ENCODE measurements around the gene RAB40C. TPM values are rescaled to one million over a fixed set of nuclear protein-coding genes. Genes with fewer than 3 reads are reported as not detected.
A peak's percentile ranks its signal among the peaks of the same experiment; 100 is the strongest.

Gene RAB40C
- total RNA-seq, 1 experiment from 2014 or later, result 22.5 TPM

DNA sequence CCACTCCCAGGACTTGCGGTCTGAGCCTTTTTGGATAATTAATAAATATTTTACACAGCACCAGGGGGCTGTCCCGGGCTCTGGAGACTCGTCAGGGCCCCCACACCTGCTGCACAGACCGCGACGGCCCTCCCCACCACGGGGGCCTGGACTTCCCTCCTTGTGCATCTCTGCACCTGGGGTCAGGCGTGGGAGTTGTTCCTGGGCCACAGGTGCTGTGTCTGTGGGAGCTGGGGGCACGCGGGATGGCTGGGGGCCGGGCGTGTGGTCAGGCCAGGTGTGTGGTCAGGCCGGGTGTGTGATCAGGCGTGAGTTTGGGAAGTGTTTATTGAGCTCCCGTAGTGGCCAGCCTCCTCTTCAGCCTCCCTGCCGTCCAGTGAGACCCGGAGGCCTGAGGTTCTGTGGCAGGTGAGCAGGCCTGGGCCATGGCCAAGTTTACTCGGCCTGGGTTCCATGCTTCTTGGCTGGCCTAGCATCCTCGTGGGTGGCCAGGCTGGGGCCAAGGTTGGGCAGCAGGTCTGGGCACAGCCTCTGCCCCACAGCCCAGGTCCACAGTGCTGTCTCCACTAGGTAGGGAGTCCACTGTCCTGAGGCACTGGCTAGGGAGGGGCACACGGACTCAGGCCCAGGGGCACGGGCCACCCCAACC is 88.5 kb downstream of the RAB40C start (continued):
- TF ChIP-seq, protein P1, sequence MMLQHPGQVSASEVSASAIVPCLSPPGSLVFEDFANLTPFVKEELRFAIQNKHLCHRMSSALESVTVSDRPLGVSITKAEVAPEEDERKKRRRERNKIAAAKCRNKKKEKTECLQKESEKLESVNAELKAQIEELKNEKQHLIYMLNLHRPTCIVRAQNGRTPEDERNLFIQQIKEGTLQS (CRISPR knock-in tag; conservative IDR thresholded peaks at IDR 0.05), result no peak
- TF ChIP-seq, protein P2, sequence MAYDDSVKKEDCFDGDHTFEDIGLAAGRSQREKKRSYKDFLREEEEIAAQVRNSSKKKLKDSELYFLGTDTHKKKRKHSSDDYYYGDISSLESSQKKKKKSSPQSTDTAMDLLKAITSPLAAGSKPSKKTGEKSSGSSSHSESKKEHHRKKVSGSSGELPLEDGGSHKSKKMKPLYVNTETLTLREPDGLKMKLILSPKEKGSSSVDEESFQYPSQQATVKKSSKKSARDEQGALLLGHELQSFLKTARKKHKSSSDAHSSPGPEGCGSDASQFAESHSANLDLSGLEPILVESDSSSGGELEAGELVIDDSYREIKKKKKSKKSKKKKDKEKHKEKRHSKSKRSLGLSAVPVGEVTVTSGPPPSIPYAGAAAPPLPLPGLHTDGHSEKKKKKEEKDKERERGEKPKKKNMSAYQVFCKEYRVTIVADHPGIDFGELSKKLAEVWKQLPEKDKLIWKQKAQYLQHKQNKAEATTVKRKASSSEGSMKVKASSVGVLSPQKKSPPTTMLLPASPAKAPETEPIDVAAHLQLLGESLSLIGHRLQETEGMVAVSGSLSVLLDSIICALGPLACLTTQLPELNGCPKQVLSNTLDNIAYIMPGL (CRISPR knock-in tag; IDR thresholded peaks at IDR 0.05), result no peak; the same call in 1 of the 2 replicates
- no peak for TF ChIP-seq NFE2L1 (CRISPR knock-in tag; IDR thresholded peaks at IDR 0.05)

Small RNA genes lying within 50 kb of the gene (microRNA-seq; reads per million reads assigned to microRNA genes)
- gene MIR3176 (ENCODE audit: borderline number of aligned reads), result 40.5 reads per million, percentile 50 among the genes with 10 or more reads in this experiment

Other genes with a start within 250 kb of the RAB40C start
- gene AXIN1, start 237.3 kb upstream of the RAB40C start, total RNA-seq (2021), result 48.0 to 50.3 TPM (median 48.9 TPM) in 3 replicates
- 119 to 144 TPM (median 140 TPM) in 3 replicates for gene MRPL28, start 219.5 kb upstream of the RAB40C start, total RNA-seq (2021)
- 104 to 108 TPM (median 107 TPM) in 3 replicates for gene PGAP6, start 208.1 kb upstream of the RAB40C start, total RNA-seq (2021)
- 467 to 550 TPM (median 535 TPM) in 3 replicates for gene NME4, start 192.9 kb upstream of the RAB40C start, total RNA-seq (2021)
- gene DECR2, start 188.2 kb upstream of the RAB40C start, total RNA-seq (2021), result 37.8 to 43.6 TPM (median 40.7 TPM) in 3 replicates
- 37.1 to 38.6 TPM (median 37.9 TPM) in 3 replicates for gene RAB11FIP3, start 164.4 kb upstream of the RAB40C start, total RNA-seq (2021)
- gene CAPN15, start 62.4 kb upstream of the RAB40C start, total RNA-seq (2021), result 89.3 to 110 TPM (median 93.8 TPM) in 3 replicates
- 0.72 to 1.1 TPM (median 0.94 TPM) in 3 replicates for gene PRR35, start 29.7 kb upstream of the RAB40C start, total RNA-seq (2021)
- gene NHLRC4, start 23.1 kb upstream of the RAB40C start, total RNA-seq (2021), result 0.76 to 0.92 TPM (median 0.87 TPM) in 3 replicates
- 57.7 to 63.7 TPM (median 60.8 TPM) in 3 replicates for gene PIGQ, start 20.1 kb upstream of the RAB40C start, total RNA-seq (2021)
- 12.3 to 18.6 TPM (median 17.3 TPM) in 3 replicates for gene WFIKKN1, start 40.9 kb downstream of the RAB40C start, total RNA-seq (2021)
- 115 to 121 TPM (median 115 TPM) in 3 replicates for gene METTL26, start 46.2 kb downstream of the RAB40C start, total RNA-seq (2021)
- 63.3 to 76.0 TPM (median 66.7 TPM) in 3 replicates for gene MCRIP2, start 51.8 kb downstream of the RAB40C start, total RNA-seq (2021)
- gene WDR90, start 59.3 kb downstream of the RAB40C start, total RNA-seq (2021), result 66.2 to 75.8 TPM (median 69.6 TPM) in 3 replicates
- gene RHOT2, start 78.1 kb downstream of the RAB40C start, total RNA-seq (2021), result 245 to 285 TPM (median 250 TPM) in 3 replicates
- 6.7 to 8.2 TPM (median 6.7 TPM) in 3 replicates for gene RHBDL1, start 85.6 kb downstream of the RAB40C start, total RNA-seq (2021)
- 79.0 to 88.2 TPM (median 85.8 TPM) in 3 replicates for gene STUB1, start 90.3 kb downstream of the RAB40C start, total RNA-seq (2021)
- gene JMJD8, start 94.3 kb downstream of the RAB40C start, total RNA-seq (2021), result 59.6 to 63.4 TPM (median 61.2 TPM) in 3 replicates
- 25.5 to 28.2 TPM (median 26.3 TPM) in 3 replicates for gene WDR24, start 100.3 kb downstream of the RAB40C start, total RNA-seq (2021)
- gene FBXL16, start 115.7 kb downstream of the RAB40C start, total RNA-seq (2021), result 22.7 to 28.6 TPM (median 27.3 TPM) in 3 replicates
- gene METRN, start 125.1 kb downstream of the RAB40C start, total RNA-seq (2021), result 30.9 to 64.3 TPM (median 61.4 TPM) in 3 replicates
- gene ANTKMT, start 131.1 kb downstream of the RAB40C start, total RNA-seq (2021), result 40.6 to 43.1 TPM (median 43.0 TPM) in 3 replicates
- 19.4 to 20.8 TPM (median 20.2 TPM) in 3 replicates for gene CCDC78, start 136.4 kb downstream of the RAB40C start, total RNA-seq (2021)
- 38.4 to 41.7 TPM (median 39.4 TPM) in 3 replicates for gene HAGHL, start 137.0 kb downstream of the RAB40C start, total RNA-seq (2021)
- 32.8 to 50.9 TPM (median 32.8 TPM) in 3 replicates for gene CIAO3, start 150.9 kb downstream of the RAB40C start, total RNA-seq (2021)
- gene MSLN, start 170.7 kb downstream of the RAB40C start, total RNA-seq (2021), result 0.20 to 0.55 TPM (median 0.46 TPM) in 3 replicates
- gene RPUSD1, start 198.3 kb downstream of the RAB40C start, total RNA-seq (2021), result 35.0 to 45.1 TPM (median 36.6 TPM) in 3 replicates
- 177 to 183 TPM (median 181 TPM) in 3 replicates for gene CHTF18, start 198.6 kb downstream of the RAB40C start, total RNA-seq (2021)
- 0.34 TPM in 1 of 3 replicates, not detected in the others for gene GNG13, start 210.7 kb downstream of the RAB40C start, total RNA-seq (2021)

Data from WTC11 (cell line).